HepG2 (cell line): Measurements from ENCODE around the gene ATG13. TPM values are rescaled to one million over a fixed set of nuclear protein-coding genes. Genes with fewer than 3 reads are reported as not detected.

Source experiments
- ATAC-seq: fragments of 200-7000 bp; cut with Tn5 transposase; 3 replicates; pipeline ENCODE4 v1.9.1; 2020; ENCODE audit warnings: mild to moderate bottlenecking, moderate library complexity
- BruUV-seq: library from RNA; stranded (reverse); fragments of 400-500 nt; replicated peaks from 2 replicates; lab custom pipeline; 2021; lab: Mats Ljungman, UMichigan
- CTCF ChIA-PET: fragments of 300-600 bp; formaldehyde crosslinking; extraction: SDS; loops from one replicate; lab custom pipeline; 2021; ENCODE audit warnings: low total read pairs, inconsistent platforms, low intra/inter-chr PET ratio; lab: Yijun Ruan, JAX
- POLR2A ChIA-PET: fragments of 350-600 bp; sonication (Branson Sonifier 250); formaldehyde crosslinking; loops from one replicate; lab custom pipeline; 2020; ENCODE audit warnings: antibody characterized with exemption, inconsistent platforms; lab: Yijun Ruan, JAX
- DNase-seq: peaks from one replicate; pipeline ENCODE4 v3.0.0-alpha.2; 2015; ENCODE audit warnings: low spot score
- FAIRE-seq: peaks from 3 replicates; lab custom pipeline; 2011; peaks lifted over from hg19 to GRCh38; lab: Jason Lieb, UNC
- H2AFZ ChIP-seq: one replicate; pipeline ENCODE4 v1.6.1; 2011; ENCODE audit warnings: low read length, inconsistent platforms
- H3K27ac ChIP-seq: fragments of 300-600 bp; 3 replicates; pipeline ENCODE4 v1.8.0; 2011; ENCODE audit warnings: mixed run types, mild to moderate bottlenecking, mixed read lengths, low read length, inconsistent platforms; ENCODE audit not compliant: insufficient read depth; ENCODE audit errors: extremely low read length
- H3K27me3 ChIP-seq, 2 experiments: fragments of 200-600 bp in 1 of 2; 2 replicates in 1 of 2; 3 replicates in 1 of 2; pipeline versions ENCODE4 v1.6.0 to v1.8.0; 2011; ENCODE audit warnings: low read length in 2 of 2, mild to moderate bottlenecking in 2 of 2, moderate library complexity in 2 of 2, inconsistent platforms in 1 of 2; ENCODE audit not compliant: insufficient read depth in 2 of 2, control insufficient read depth in 1 of 2
- H3K36me3 ChIP-seq, 2 experiments: fragments of 200-600 bp in 1 of 2; replicated peaks in 1 of 2; 2 replicates in 1 of 2; 3 replicates in 1 of 2; pipeline versions ENCODE4 v1.5.1 to v1.8.0; 2011; ENCODE audit warnings: low read length in 2 of 2, inconsistent platforms in 1 of 2; ENCODE audit not compliant: insufficient read depth in 2 of 2, control insufficient read depth in 1 of 2
- H3K4me1 ChIP-seq: 2 replicates; pipeline ENCODE4 v1.5.1; 2012; ENCODE audit warnings: low read length, inconsistent platforms; ENCODE audit not compliant: insufficient read depth
- H3K4me2 ChIP-seq: 2 replicates; pipeline ENCODE4 v1.6.0; 2011; ENCODE audit warnings: low read depth, low read length, inconsistent platforms
- H3K4me3 ChIP-seq, 3 experiments: fragments of 200-600 bp in 1 of 3; sonication (generic), shearing (Covaris generic) in 1 of 3; replicated peaks in 1 of 3; 2 replicates each; pipeline ENCODE4 v1.5.1; 2011 to 2016; ENCODE audit warnings: low read length in 3 of 3, inconsistent platforms in 2 of 3, low read depth in 2 of 3, mild to moderate bottlenecking in 2 of 3, control low read depth in 1 of 3, mixed read lengths in 1 of 3; ENCODE audit not compliant: insufficient read depth in 1 of 3
- H3K79me2 ChIP-seq: one replicate; pipeline ENCODE4 v1.6.1; 2011; ENCODE audit warnings: low read length, inconsistent platforms; ENCODE audit not compliant: insufficient read depth
- H3K9ac ChIP-seq: 2 replicates; pipeline ENCODE4 v1.6.0; 2011; ENCODE audit warnings: mild to moderate bottlenecking, low read depth, low read length, inconsistent platforms; ENCODE audit not compliant: insufficient read depth
- H3K9me3 ChIP-seq: 2 replicates; pipeline ENCODE4 v1.5.1; 2012; ENCODE audit warnings: mild to moderate bottlenecking, low read length
- H4K20me1 ChIP-seq: 2 replicates; pipeline ENCODE4 v1.6.0; 2011; ENCODE audit warnings: inconsistent platforms, mild to moderate bottlenecking, low read length, moderate library complexity; ENCODE audit not compliant: insufficient read depth
- IRF2 ChIP-seq: IDR thresholded peaks from 2 replicates; pipeline ENCODE4 v1.6.1; 2018; ENCODE audit warnings: missing genetic modification reagents, missing compliant biosample characterization
- PTBP1 ChIP-seq: fragments of 200-400 bp; formaldehyde crosslinking; IDR thresholded peaks from 2 replicates; pipeline ENCODE4 v1.6.1; 2018; ENCODE audit warnings: low read length, low read depth; ENCODE audit not compliant: poor library complexity, severe bottlenecking
- ZBTB38 ChIP-seq: sonication (generic); formaldehyde crosslinking; IDR thresholded peaks from 2 replicates; pipeline ENCODE4 v1.5.1; 2020; ENCODE audit warnings: mild to moderate bottlenecking, missing genetic modification reagents
- ZC3H13 ChIP-seq: sonication (generic); formaldehyde crosslinking; IDR thresholded peaks from 2 replicates; pipeline ENCODE4 v1.8.1; 2023; ENCODE audit warnings: mild to moderate bottlenecking, missing genetic modification reagents, moderate library complexity
- ZNF24 ChIP-seq: fragments of 450-650 bp; IDR thresholded peaks from 2 replicates; pipeline ENCODE4 v1.6.1; 2017; ENCODE audit warnings: antibody characterized with exemption, mild to moderate bottlenecking
- ZNF263 ChIP-seq: sonication (generic); formaldehyde crosslinking; IDR thresholded peaks from 2 replicates; pipeline ENCODE4 v1.4.0; 2020; ENCODE audit warnings: missing genetic modification reagents
- WGBS: methylation state at CpG from one replicate; pipeline ENCODE4 v1.1.6; 2017; ENCODE audit warnings: low lambda C conversion rate; 5-methylcytosine and 5-hydroxymethylcytosine counted together
- in situ Hi-C: cut with HindIII; loops from 2 replicates; pipeline ENCODE4 v1.10.0; 2017; ENCODE audit warnings: low pct_unique_long_range_greater_than_20kb; ENCODE audit not compliant: extremely low pct_ligation_motif_present
- intact Hi-C: fragments of 100-400 bp; cut with micrococcal nuclease; formaldehyde crosslinking; loops from one replicate; pipeline ENCODE4 v1.10.0; 2022; ENCODE audit not compliant: unreplicated experiment
- polyA plus RNA-seq, 8 experiments: library from polyadenylated mRNA; depleted of rRNA in 3 of 8; stranded (reverse) in 7 of 8; unstranded in 1 of 8; fragments of >200 nt; fragmentation: Illumina TruSeq in 4 of 8; extraction: Trizol in 4 of 8; gene quantifications; 2 replicates each; pipeline versions ENCODE4 v1.2.1 to v1.2.3, GENCODE V29; 2011 to 2016; ENCODE audit warnings: low read depth in 4 of 8, missing spikeins in 1 of 8, mixed read lengths in 1 of 8; ENCODE audit not compliant: insufficient read depth in 1 of 8
- total RNA-seq, 5 experiments: library from RNA; depleted of rRNA; stranded (reverse); fragments of >200 nt; fragmentation: Illumina TruSeq; extraction: Trizol; gene quantifications; 2 replicates each; pipeline ENCODE4 v1.2.3, GENCODE V29; 2016; ENCODE audit warnings: low read depth in 1 of 5
- TF ChIP-seq, protein P1 (sequence below): sonication (generic); formaldehyde crosslinking; IDR thresholded peaks from 2 replicates; pipeline ENCODE4 v1.9.0; 2022; ENCODE audit warnings: missing genetic modification reagents, mild to moderate bottlenecking, borderline replicate concordance
- TF ChIP-seq, protein P2 (sequence below): sonication (generic); formaldehyde crosslinking; IDR thresholded peaks from 2 replicates; pipeline ENCODE4 v1.5.0; 2020; ENCODE audit warnings: mild to moderate bottlenecking, missing genetic modification reagents
- TF ChIP-seq, protein P3 (sequence below): sonication (generic); formaldehyde crosslinking; IDR thresholded peaks from 2 replicates; pipeline ENCODE4 v1.9.0; 2021; ENCODE audit warnings: missing genetic modification reagents, borderline replicate concordance

The ATG13 gene
- total and polyA plus RNA-seq, 2 of the 13 experiments (the other 11 are each of a cell fraction or from before 2014, with no cell fraction given) = 55.0 to 77.3 TPM

DNA sequence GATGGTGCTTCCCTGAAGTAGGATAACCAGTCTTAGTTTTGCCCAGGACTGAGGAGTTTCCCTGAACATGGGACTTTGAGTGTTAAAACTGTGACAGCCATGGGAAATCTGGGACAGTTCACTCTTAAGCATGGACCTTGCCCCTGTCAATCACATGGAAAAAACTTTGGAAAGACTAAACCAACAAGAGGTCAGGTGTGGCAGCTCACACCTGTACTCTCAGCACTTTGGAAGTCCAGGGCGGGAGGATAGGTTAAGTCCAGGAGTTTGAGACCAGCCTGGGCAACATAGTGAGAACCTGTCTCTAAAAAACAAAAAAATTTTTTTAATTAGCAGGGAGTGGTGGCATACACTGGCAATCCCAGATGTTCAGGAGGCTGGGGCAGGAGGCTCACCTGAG is 20.2 kb upstream of the ATG13 start (continued):
- TF ChIP-seq, protein P1, sequence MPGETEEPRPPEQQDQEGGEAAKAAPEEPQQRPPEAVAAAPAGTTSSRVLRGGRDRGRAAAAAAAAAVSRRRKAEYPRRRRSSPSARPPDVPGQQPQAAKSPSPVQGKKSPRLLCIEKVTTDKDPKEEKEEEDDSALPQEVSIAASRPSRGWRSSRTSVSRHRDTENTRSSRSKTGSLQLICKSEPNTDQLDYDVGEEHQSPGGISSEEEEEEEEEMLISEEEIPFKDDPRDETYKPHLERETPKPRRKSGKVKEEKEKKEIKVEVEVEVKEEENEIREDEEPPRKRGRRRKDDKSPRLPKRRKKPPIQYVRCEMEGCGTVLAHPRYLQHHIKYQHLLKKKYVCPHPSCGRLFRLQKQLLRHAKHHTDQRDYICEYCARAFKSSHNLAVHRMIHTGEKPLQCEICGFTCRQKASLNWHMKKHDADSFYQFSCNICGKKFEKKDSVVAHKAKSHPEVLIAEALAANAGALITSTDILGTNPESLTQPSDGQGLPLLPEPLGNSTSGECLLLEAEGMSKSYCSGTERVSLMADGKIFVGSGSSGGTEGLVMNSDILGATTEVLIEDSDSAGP (CRISPR knock-in tag) = no peak

DNA sequence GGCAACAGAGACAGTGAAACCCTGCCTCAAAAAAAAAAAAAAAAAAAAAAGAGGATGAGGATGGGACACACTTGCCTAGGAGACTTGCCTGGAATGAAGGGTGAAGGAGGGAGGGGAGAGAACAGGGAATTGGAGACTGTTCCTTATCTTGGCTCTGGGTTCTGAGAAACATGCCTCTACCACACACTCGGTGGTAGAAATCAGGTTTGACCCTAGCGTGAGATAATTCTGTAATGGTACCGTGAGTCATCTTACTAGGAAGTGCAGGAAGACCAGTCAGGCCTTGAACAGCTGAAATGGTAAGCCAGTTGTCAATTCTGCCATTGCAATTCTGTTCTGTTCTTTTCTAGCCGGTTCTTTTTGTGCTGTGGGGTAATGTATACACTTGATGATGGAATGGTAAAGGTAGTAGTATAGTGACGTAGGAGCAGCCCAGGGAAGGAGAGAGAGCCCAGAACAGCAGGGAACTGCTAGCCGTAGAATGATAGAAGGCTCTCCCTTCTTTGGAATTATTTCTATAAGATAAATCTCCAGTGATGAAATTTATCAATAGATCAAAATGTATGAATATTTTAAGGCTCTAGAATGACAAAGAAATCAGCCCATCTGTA is 19.6 kb upstream of the ATG13 start:
- no TSS peak for BruUV-seq
- POLR2A ChIA-PET = no interaction called here
- FAIRE-seq (no peak), DNase-seq (no peak), ATAC-seq (no peak)
- Histone ChIP-seq H3K4me2 (peak overlapping the region; percentile 46; the same call in 1 of the 2 replicates), H3K4me3 (no peak overlapping the region), H3K36me3 (no peaks in the 10 kb centered on the region; a peak in 1 of 5 replicates), H3K79me2 (peaks cover 19% of the 10 kb centered on the region), H3K9ac (no peak overlapping the region), H3K27ac (no peak overlapping the region), H3K9me3 (no peaks in the 10 kb centered on the region), H2AFZ (no peak overlapping the region), H3K4me1 (peaks cover 25% of the 10 kb centered on the region), H4K20me1 (no peaks in the 10 kb centered on the region), H3K27me3 (peaks cover 0 to 4% of the 10 kb centered on the region in 2 experiments; a peak in 1 of 5 replicates)
- in situ Hi-C loops = no loop called here
- 86% methylated on average over 6 of the region's 6 CpGs for WGBS
- TF ChIP-seq ZBTB38 (CRISPR knock-in tag) = 0 out of 2 replicates have a peak, but pooled peaks have one; percentile 27
- TF ChIP-seq ZNF24 = no peak
- 0 out of 2 replicates have a peak, but pooled peaks have one; percentile 3 for TF ChIP-seq IRF2 (CRISPR knock-in tag)
- no peak for TF ChIP-seq ZC3H13 (CRISPR knock-in tag)
- TF ChIP-seq, protein P2, sequence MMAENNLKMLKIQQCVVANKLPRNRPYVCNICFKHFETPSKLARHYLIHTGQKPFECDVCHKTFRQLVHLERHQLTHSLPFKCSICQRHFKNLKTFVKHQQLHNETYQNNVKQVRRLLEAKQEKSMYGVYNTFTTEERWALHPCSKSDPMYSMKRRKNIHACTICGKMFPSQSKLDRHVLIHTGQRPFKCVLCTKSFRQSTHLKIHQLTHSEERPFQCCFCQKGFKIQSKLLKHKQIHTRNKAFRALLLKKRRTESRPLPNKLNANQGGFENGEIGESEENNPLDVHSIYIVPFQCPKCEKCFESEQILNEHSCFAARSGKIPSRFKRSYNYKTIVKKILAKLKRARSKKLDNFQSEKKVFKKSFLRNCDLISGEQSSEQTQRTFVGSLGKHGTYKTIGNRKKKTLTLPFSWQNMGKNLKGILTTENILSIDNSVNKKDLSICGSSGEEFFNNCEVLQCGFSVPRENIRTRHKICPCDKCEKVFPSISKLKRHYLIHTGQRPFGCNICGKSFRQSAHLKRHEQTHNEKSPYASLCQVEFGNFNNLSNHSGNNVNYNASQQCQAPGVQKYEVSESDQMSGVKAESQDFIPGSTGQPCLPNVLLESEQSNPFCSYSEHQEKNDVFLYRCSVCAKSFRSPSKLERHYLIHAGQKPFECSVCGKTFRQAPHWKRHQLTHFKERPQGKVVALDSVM = peak; percentile 7; the same call in 1 of the 2 replicates
- no peak for TF ChIP-seq PTBP1
- no peak for TF ChIP-seq ZNF263 (CRISPR knock-in tag)
- TF ChIP-seq, protein P3, sequence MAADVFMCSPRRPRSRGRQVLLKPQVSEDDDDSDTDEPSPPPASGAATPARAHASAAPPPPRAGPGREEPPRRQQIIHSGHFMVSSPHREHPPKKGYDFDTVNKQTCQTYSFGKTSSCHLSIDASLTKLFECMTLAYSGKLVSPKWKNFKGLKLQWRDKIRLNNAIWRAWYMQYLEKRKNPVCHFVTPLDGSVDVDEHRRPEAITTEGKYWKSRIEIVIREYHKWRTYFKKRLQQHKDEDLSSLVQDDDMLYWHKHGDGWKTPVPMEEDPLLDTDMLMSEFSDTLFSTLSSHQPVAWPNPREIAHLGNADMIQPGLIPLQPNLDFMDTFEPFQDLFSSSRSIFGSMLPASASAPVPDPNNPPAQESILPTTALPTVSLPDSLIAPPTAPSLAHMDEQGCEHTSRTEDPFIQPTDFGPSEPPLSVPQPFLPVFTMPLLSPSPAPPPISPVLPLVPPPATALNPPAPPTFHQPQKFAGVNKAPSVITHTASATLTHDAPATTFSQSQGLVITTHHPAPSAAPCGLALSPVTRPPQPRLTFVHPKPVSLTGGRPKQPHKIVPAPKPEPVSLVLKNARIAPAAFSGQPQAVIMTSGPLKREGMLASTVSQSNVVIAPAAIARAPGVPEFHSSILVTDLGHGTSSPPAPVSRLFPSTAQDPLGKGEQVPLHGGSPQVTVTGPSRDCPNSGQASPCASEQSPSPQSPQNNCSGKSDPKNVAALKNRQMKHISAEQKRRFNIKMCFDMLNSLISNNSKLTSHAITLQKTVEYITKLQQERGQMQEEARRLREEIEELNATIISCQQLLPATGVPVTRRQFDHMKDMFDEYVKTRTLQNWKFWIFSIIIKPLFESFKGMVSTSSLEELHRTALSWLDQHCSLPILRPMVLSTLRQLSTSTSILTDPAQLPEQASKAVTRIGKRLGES (CRISPR knock-in tag) = no peak
- CTCF ChIA-PET = interaction anchor here (0.6 kb wide), 1 partner anchor 1487 kb away, joined by 3 read pairs; no protein-coding TSS in a partner anchor
- intact Hi-C loops = no loop called here
